Measurements from ENCODE around the gene MAD1L1.

The MAD1L1 gene

GRCh38 chr7:2080477-2080876 lies 152.3 kb downstream of the MAD1L1 start:
- H3K4me3 ChIP-seq (replicated peaks; ENCODE audit: low read depth, low read length): no peak overlapping the region
- DNase-seq (ENCODE audit: low read depth): no peak
- TF ChIP-seq CTCF (IDR thresholded peaks at IDR 0.05; ENCODE audit: low read length, missing control alignments): no peak

GRCh38 chr7:2080060-2080387 lies 152.7 kb downstream of the MAD1L1 start:
- no peak for DNase-seq (ENCODE audit: low read depth)
- no peak for TF ChIP-seq CTCF (IDR thresholded peaks at IDR 0.05; ENCODE audit: low read length, missing control alignments)
- H3K4me3 ChIP-seq (replicated peaks; ENCODE audit: low read depth, low read length): no peak overlapping the region

- DNase-seq (ENCODE audit: low read depth): no peak
- TF ChIP-seq CTCF (IDR thresholded peaks at IDR 0.05; ENCODE audit: low read length, missing control alignments): no peak
These were observed 153.2 kb downstream of the MAD1L1 start for GRCh38 chr7:2079332-2080059.

GRCh38 chr7:2078899-2079298 lies 153.8 kb downstream of the MAD1L1 start:
- no peak overlapping the region for H3K4me3 ChIP-seq (replicated peaks; ENCODE audit: low read depth, low read length)
- no peak for DNase-seq (ENCODE audit: low read depth)
- no peak for TF ChIP-seq CTCF (IDR thresholded peaks at IDR 0.05; ENCODE audit: low read length, missing control alignments)

More at GRCh38 chr7:2079332-2080059, 153.2 kb downstream of the MAD1L1 start:
- H3K4me3 ChIP-seq (replicated peaks; ENCODE audit: low read depth, low read length): no peak overlapping the region

GRCh38 chr7:2076649-2077064 lies 156.1 kb downstream of the MAD1L1 start:
- DNase-seq (ENCODE audit: low read depth): no peak
- no peak for TF ChIP-seq CTCF (IDR thresholded peaks at IDR 0.05; ENCODE audit: low read length, missing control alignments)
- no peak overlapping the region for H3K4me3 ChIP-seq (replicated peaks; ENCODE audit: low read depth, low read length)

GRCh38 chr7:2075811-2076210 lies 156.9 kb downstream of the MAD1L1 start:
- no peak for TF ChIP-seq CTCF (IDR thresholded peaks at IDR 0.05; ENCODE audit: low read length, missing control alignments)
- no peak overlapping the region for H3K4me3 ChIP-seq (replicated peaks; ENCODE audit: low read depth, low read length)
- no peak for DNase-seq (ENCODE audit: low read depth)

GRCh38 chr7:2074691-2075090 lies 158.1 kb downstream of the MAD1L1 start:
- DNase-seq (ENCODE audit: low read depth): no peak
- H3K4me3 ChIP-seq (replicated peaks; ENCODE audit: low read depth, low read length): no peak overlapping the region
- no peak for TF ChIP-seq CTCF (IDR thresholded peaks at IDR 0.05; ENCODE audit: low read length, missing control alignments)
